SW 1271 (cell line): Measurements from ENCODE around the gene F7.
"Not testable (repeated sequence)": the region's sequence is repeated elsewhere in the genome, so short reads cannot be mapped to it uniquely, and the experiment has no call there.

Source experiments
- DNase-seq, 2 experiments: peaks; one replicate each; lab custom pipeline; 2025; lab: John Stamatoyannopoulos, UW

The F7 gene

DNA sequence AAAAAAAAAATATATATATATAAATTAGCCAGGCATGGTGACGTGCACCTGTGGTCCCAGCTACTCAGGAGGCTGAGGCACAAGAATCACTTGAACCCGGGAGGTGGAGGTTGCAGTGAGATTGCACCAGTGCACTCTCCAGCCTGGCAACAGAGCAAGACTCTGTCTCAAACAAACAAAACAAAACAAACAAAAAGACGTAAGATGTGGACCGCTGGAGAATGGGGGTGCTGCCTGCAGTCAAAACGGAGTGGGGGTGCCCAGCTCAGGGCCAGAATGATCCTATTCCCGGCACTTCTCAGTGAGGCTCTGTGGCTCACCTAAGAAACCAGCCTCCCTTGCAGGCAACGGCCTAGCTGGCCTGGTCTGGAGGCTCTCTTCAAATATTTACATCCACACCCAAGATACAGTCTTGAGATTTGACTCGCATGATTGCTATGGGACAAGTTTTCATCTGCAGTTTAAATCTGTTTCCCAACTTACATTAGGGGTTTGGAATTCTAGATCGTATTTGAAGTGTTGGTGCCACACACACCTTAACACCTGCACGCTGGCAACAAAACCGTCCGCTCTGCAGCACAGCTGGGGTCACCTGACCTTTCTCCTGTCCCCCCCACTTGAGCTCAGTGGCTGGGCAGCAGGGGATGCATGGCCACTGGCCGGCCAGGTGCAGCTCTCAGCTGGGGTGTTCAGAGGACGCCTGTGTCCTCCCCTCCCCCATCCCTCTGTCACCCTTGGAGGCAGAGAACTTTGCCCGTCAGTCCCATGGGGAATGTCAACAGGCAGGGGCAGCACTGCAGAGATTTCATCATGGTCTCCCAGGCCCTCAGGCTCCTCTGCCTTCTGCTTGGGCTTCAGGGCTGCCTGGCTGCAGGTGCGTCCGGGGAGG is at the start of gene F7:
F7 (plus strand) TSS at position 760 of the 889 bp plus-strand sequence; CDS start at position 811, 51 bp downstream.
- no peak for DNase-seq

- no peak for DNase-seq
These were observed 48.5 kb upstream of the F7 start for GRCh38 chr13:113057084-113057483.

DNA sequence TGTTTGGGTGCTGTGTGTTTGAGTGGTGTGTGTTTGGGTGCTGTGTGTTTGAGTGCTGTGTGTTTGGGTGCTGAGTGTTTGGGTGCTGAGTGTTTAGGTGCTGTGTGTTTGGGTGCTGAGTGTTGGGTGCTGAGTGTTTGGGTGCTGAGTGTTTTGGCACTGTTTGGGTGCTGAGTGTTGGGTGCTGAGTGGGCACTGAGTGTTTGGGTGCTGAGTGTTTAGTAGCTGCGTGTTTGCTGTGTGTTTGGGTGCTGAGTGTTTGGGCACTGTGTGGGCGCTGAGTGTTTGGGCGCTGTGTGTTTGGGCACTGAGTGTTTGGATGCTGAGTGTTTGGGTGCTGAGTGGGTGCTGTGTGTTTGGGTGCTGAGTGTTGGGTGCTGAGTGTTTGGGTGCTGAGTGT is 48.0 kb upstream of the F7 start:
- DNase-seq: not testable (repeated sequence)

GRCh38 chr13:113058129-113058987 is 47.2 kb upstream of the F7 start:
- no peak for DNase-seq

GRCh38 chr13:113058988-113059850 is 46.4 kb upstream of the F7 start:
- no peak for DNase-seq

- DNase-seq: no peak
These were observed 45.7 kb upstream of the F7 start for GRCh38 chr13:113059891-113060290.

DNA sequence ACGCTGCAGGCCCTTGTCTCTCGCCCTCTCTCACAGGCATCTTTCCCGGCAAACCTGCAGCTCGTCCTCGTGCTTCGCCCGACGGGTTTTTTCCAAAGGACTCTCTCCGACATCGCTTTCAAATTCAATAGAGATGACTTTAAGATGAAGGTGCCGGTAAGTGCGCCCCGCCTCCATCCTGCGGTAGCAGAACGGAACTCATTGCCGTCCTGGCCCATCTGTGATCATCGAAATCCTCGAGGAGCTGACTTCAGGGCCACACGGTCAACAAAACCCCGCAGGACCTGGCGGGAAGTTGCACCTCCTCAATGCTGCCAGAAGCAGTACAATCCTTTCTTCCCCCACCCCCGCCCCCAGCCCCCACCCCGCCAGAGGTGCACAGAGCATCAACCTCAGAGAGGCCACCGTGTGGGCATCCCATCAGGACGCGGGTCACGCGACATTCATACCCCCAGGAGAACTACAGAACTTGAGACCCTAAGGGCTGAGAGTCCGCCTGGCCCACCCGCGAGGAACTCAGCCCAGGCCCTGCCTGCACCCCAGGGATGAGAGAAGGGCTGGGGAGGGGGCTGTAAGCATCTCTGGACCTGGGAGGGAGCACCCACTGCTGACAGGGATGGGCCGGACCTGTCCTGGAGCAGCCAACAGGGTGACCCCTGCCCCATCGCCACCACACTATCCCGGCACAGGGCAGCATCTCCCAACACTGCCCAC is 44.9 kb upstream of the F7 start:
- DNase-seq: no peak

GRCh38 chr13:113061271-113061625 is 44.3 kb upstream of the F7 start:
- no peak for DNase-seq

- DNase-seq: no peak
These were observed 43.7 kb upstream of the F7 start for GRCh38 chr13:113061796-113062425.

DNA sequence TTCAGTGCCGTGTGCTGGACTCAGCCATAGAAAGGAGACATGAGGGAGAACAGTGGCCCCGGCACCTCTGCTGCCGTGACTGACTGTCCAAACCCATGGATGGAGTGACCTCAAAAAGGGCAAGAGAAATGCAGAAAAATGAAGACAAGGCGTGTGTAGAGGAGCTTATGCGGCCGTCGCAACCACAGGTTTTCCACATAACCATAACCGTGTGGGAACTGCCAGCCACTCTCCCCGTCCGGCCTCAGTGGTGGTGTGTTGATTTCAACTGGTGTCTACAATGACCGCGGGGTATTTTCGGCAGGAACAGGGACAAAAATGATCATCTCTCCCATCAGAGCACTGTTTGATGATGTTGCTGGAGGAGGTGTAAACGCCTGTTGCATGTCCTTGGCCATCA is 42.9 kb upstream of the F7 start:
- DNase-seq: no peak

- DNase-seq: no peak
These were observed 42.5 kb upstream of the F7 start for GRCh38 chr13:113063091-113063491.

DNA sequence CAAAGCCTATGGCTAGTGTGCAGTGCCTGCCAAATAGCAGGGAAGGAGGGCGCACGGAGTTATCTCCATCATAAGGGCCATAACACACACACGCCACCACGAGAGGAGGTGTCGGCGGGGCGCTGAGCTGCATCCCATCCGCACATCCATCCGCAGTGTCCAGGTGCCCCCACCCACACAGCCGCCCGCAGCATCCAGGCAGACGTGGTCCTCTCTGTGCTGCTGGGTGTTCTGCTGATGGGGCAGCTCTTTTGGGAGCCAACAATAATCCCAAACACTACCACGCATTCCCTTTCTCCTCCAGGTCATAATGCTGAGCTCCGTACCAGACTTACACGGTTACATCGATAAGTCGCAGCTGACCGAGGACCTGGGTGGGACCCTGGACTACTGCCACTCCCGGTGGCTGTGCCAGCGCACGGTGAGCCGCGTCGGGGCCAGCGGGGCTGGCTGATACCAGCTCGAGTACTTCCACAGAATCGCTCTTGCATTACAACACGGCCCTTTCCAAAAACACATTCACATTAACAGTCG is 41.5 kb upstream of the F7 start:
- no peak for DNase-seq

GRCh38 chr13:113064534-113065405 is 40.8 kb upstream of the F7 start:
- no peak for DNase-seq

DNA sequence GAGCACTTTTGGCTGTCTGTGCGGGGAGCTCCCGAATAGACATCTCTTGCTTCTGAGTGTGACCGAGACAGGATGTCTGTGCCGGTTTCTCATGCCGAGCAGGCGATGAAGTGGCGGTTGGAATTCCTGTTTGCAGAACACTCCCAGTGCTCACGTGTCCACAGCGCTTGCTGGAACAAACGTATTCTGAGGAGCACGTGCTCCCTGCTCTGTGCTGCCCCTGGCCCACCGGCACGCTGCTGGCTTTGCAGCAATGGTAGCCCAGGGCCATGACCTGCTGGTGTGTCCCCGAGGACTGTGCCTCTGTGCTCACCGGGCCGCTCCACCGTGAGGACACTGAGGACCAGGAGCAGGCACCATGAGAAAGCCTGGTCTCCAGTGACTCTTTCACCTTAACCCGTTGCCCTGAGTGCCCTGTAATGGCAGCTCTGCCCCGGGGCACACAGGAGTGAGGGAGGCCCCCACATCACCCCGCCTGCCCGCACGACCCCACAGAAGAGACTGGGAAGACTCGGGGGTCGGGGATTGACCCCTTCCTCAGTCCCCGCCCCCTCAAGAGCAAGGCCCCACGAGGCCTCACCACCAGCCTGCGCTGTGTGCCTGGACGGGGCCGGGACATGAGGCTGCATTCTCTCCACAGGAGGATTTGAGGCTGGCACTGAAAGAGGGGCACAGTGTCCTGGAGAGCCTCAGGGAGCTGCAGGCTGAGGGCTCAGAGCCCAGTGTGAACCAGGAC is 40.0 kb upstream of the F7 start:
- DNase-seq: no peak

DNA sequence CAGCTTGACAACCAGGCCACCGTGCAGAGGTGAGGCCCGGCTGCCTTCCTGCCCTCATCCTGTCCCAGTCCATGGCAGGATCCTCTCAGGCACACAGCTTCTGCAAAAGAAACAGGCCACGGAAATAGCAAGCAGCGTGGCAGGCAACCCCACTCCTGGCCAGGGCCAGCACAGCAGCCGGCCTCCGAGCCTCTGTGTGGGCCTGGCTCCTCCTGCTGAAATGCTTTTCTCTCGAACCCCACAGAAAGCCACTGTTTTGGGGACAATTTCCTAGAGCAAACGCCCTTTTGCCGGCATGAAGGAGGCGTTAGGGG is 39.5 kb upstream of the F7 start:
- DNase-seq: no peak

GRCh38 chr13:113066746-113067145 is 38.8 kb upstream of the F7 start:
- no peak for DNase-seq

DNA sequence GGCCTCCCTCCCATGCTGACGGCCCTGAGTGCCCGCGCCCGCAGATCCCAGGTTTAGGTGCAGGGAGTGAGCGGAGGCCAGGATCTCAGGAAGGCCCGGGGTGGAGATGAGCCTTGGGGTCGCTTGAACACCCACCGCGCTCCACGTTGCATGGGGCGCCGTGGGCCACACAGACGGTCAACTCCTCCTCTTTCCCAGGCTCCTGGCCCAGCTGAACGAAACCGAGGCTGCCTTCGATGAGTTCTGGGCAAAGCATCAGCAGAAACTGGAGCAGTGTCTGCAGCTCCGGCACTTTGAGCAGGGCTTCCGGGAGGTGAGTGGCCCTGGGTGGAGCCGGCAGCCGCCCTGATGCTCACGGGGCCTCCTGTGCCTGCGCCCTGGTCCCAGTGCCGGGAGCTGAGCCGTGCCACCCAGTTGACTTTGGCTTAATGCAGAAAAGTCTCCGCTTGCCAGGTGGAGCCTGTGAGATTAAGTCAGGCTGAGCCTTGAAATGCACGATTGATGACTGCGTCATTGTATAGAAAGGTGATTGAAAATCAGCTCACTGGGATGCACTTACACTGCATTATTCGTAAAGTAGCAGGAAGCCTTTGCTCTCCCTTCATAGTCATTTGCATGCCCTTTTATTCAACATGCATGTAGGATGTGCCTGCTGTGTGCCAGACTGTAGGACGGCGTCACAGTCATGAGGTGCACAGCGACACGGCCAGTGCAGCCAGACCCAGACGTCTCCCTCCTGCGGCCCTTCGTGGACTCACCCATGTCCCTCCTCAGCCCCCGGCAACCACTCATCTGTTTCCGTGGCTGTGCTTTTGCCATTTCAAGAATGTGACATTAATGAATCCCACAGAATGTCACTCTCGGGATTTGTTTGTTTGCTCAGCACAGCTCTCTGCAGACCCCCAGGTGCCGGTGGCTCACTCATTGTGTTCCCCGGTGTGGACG is 35.5 kb upstream of the F7 start:
- no peak for DNase-seq

- DNase-seq: no peak
These were observed 34.7 kb upstream of the F7 start for GRCh38 chr13:113070855-113071254.
